ENCODE results near the gene CD1D.

The CD1D gene

DNA sequence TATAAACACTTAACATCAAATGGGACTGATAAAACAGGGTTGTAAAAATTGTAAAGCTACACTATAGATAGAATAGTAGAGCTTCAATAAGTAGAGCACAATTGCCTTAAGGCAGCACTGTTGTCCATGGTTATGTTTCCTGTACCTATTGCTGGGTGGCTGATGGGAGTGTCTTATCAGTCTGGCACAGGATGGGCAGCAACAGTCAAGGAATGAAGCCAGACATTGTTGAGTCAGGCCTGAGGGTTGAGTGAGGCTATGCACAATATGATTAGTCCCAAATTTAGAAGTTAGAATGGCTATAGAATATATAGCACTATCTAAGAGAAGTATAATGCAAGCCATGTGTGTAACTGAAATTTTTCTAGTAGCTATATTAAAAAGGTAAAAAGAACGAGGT is 25.0 kb upstream of the CD1D start:
- TF ChIP-seq EZH2phosphoT487 (conservative IDR thresholded peaks at IDR 0.05; ENCODE audit: low read length) (no peak), CTCF (IDR thresholded peaks at IDR 0.05; ENCODE audit: insufficient read depth, low read length, poor library complexity, severe bottlenecking) (no peak)
- Histone ChIP-seq H3K27me3 (ENCODE audit: low read length) (no peaks in the 10 kb centered on the region), H3K9me3 (ENCODE audit: insufficient read depth, low read length) (no peaks in the 10 kb centered on the region), H2AFZ (ENCODE audit: low read depth, low read length, severe bottlenecking) (no peak overlapping the region), H3K36me3 (ENCODE audit: low read length) (no peaks in the 10 kb centered on the region), H3K4me2 (ENCODE audit: low read depth, low read length, poor library complexity, severe bottlenecking) (no peak overlapping the region), H3K4me3 (ENCODE audit: insufficient read depth, low read length, poor library complexity, severe bottlenecking) (no peak overlapping the region), H3F3A (ENCODE audit: insufficient read depth) (no peaks in the 10 kb centered on the region), H4K20me1 (ENCODE audit: low read depth, low read length) (no peaks in the 10 kb centered on the region), H3K27ac (ENCODE audit: low read depth, low read length) (no peak overlapping the region), H3K9me2 (replicated peaks; ENCODE audit: insufficient read depth, low read length) (no peaks in the 10 kb centered on the region), H3K9ac (ENCODE audit: low read length) (no peak overlapping the region), H3K79me2 (ENCODE audit: insufficient read depth, low read length) (no peaks in the 10 kb centered on the region)

GRCh38 chr1:158159597-158159996 is 21.1 kb upstream of the CD1D start:
- H3K27ac ChIP-seq (ENCODE audit: low read depth, low read length) = no peak overlapping the region
- H4K20me1 ChIP-seq (ENCODE audit: low read depth, low read length) = no peaks in the 10 kb centered on the region
- no peaks in the 10 kb centered on the region for H3K27me3 ChIP-seq (ENCODE audit: low read length)
- no peaks in the 10 kb centered on the region for H3K36me3 ChIP-seq (ENCODE audit: low read length)
- H3K9me2 ChIP-seq (replicated peaks; ENCODE audit: insufficient read depth, low read length) = no peaks in the 10 kb centered on the region
- no peak overlapping the region for H2AFZ ChIP-seq (ENCODE audit: low read depth, low read length, severe bottlenecking)
- TF ChIP-seq CTCF (IDR thresholded peaks at IDR 0.05; ENCODE audit: insufficient read depth, low read length, poor library complexity, severe bottlenecking) (no peak), EZH2phosphoT487 (conservative IDR thresholded peaks at IDR 0.05; ENCODE audit: low read length) (no peak)
- no peak overlapping the region for H3K9ac ChIP-seq (ENCODE audit: low read length)
- no peak overlapping the region for H3K4me3 ChIP-seq (ENCODE audit: insufficient read depth, low read length, poor library complexity, severe bottlenecking)
- H3K4me2 ChIP-seq (ENCODE audit: low read depth, low read length, poor library complexity, severe bottlenecking) = no peak overlapping the region
- no peaks in the 10 kb centered on the region for H3K9me3 ChIP-seq (ENCODE audit: insufficient read depth, low read length)
- no peaks in the 10 kb centered on the region for H3K79me2 ChIP-seq (ENCODE audit: insufficient read depth, low read length)
- no peaks in the 10 kb centered on the region for H3F3A ChIP-seq (ENCODE audit: insufficient read depth)

DNA sequence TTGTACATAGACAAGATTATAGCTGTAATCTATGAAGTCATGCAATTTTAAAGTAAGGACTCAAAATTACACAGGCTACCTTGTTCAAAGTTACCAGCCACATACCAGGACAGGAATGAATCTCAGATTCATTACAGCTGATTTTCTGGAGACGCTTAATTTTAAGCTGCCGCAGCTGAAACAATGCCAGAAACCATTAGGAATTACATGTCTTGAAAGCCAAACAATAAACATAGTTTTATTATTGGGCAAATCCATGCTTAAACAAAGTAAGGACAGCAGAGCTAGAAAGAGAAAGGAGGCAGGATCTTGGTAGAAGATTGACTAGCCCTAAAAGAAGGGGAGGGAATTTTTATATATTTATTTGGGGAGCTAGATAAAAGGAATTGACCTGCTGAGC is 19.2 kb upstream of the CD1D start:
- Histone ChIP-seq H3K4me3 (ENCODE audit: insufficient read depth, low read length, poor library complexity, severe bottlenecking) (no peak overlapping the region), H3K9me2 (replicated peaks; ENCODE audit: insufficient read depth, low read length) (no peaks in the 10 kb centered on the region), H4K20me1 (ENCODE audit: low read depth, low read length) (no peaks in the 10 kb centered on the region), H2AFZ (ENCODE audit: low read depth, low read length, severe bottlenecking) (no peak overlapping the region), H3K9me3 (ENCODE audit: insufficient read depth, low read length) (no peaks in the 10 kb centered on the region), H3K36me3 (ENCODE audit: low read length) (no peaks in the 10 kb centered on the region), H3K27me3 (ENCODE audit: low read length) (no peaks in the 10 kb centered on the region), H3K27ac (ENCODE audit: low read depth, low read length) (no peak overlapping the region), H3K9ac (ENCODE audit: low read length) (no peak overlapping the region), H3F3A (ENCODE audit: insufficient read depth) (no peaks in the 10 kb centered on the region), H3K4me2 (ENCODE audit: low read depth, low read length, poor library complexity, severe bottlenecking) (no peak overlapping the region), H3K79me2 (ENCODE audit: insufficient read depth, low read length) (no peaks in the 10 kb centered on the region)
- TF ChIP-seq CTCF (IDR thresholded peaks at IDR 0.05; ENCODE audit: insufficient read depth, low read length, poor library complexity, severe bottlenecking) (no peak), EZH2phosphoT487 (conservative IDR thresholded peaks at IDR 0.05; ENCODE audit: low read length) (no peak)

Data from SU-DHL-6 (cell line).